GM23338 (cell line): Measurements from ENCODE around the gene OR10C1. TPM values are rescaled to one million over a fixed set of nuclear protein-coding genes. Genes with fewer than 3 reads are reported as not detected.

Source experiments
- ATAC-seq: fragments of 200-7000 bp; cut with Tn5 transposase; 3 replicates; pipeline ENCODE4 v1.9.1; 2020
- DNase-seq: peaks from one replicate; pipeline ENCODE4 v3.0.0-alpha.2; 2015; ENCODE audit warnings: low spot score
- H2AFZ ChIP-seq: fragments of 200-600 bp; sonication (generic); 2 replicates; pipeline ENCODE4 v1.8.0; 2016; ENCODE audit warnings: antibody characterized with exemption, mild to moderate bottlenecking, moderate library complexity
- H3F3A ChIP-seq: fragments of 200-600 bp; sonication (generic); replicated peaks from 2 replicates; pipeline ENCODE4 v1.8.0; 2017; ENCODE audit warnings: antibody characterized with exemption, mixed run types, low read depth
- H3K27ac ChIP-seq: fragments of 200-600 bp; sonication (generic); 2 replicates; pipeline ENCODE4 v1.6.1; 2016; ENCODE audit warnings: low read depth
- H3K27me3 ChIP-seq: fragments of 200-600 bp; sonication (generic); 2 replicates; pipeline ENCODE4 v1.8.0; 2016; ENCODE audit warnings: mild to moderate bottlenecking, mixed run types, moderate library complexity; ENCODE audit not compliant: insufficient read depth
- H3K36me3 ChIP-seq: fragments of 200-600 bp; sonication (generic); 2 replicates; pipeline ENCODE4 v1.8.0; 2016; ENCODE audit warnings: mild to moderate bottlenecking; ENCODE audit not compliant: insufficient read depth
- H3K4me1 ChIP-seq: fragments of 200-600 bp; sonication (generic); 2 replicates; pipeline ENCODE4 v1.8.0; 2016; ENCODE audit warnings: mild to moderate bottlenecking, moderate library complexity; ENCODE audit not compliant: insufficient read depth
- H3K4me2 ChIP-seq: fragments of 200-600 bp; sonication (generic); 2 replicates; pipeline ENCODE4 v1.7.1; 2017; ENCODE audit warnings: mixed run types
- H3K4me3 ChIP-seq: fragments of 200-600 bp; sonication (generic); 2 replicates; pipeline ENCODE4 v1.6.1; 2016; ENCODE audit warnings: mixed run types
- H3K79me2 ChIP-seq: fragments of 200-600 bp; sonication (generic); replicated peaks from 2 replicates; pipeline ENCODE4 v1.8.0; 2017; ENCODE audit warnings: mild to moderate bottlenecking; ENCODE audit not compliant: insufficient read depth
- H3K9me2 ChIP-seq: fragments of 200-600 bp; sonication (generic); 2 replicates; pipeline ENCODE4 v1.8.0; 2017; ENCODE audit not compliant: insufficient read depth
- H4K20me1 ChIP-seq: fragments of 200-600 bp; sonication (generic); replicated peaks from 2 replicates; pipeline ENCODE4 v1.8.0; 2017; ENCODE audit warnings: mild to moderate bottlenecking; ENCODE audit not compliant: insufficient read depth
- H3K27ac Mint-ChIP-seq: 2 replicates; pipeline ENCODE4 v1.8.0; 2020; ENCODE audit warnings: inconsistent platforms, mild to moderate bottlenecking, moderate library complexity, mixed read lengths
- H3K27me3 Mint-ChIP-seq: 3 replicates; pipeline ENCODE4 v1.8.0; 2022; ENCODE audit warnings: low read depth, mild to moderate bottlenecking, moderate library complexity, mixed read lengths, inconsistent platforms; ENCODE audit not compliant: insufficient read depth, poor library complexity
- H3K36me3 Mint-ChIP-seq: 3 replicates; pipeline ENCODE4 v1.8.0; 2021; ENCODE audit warnings: low read depth, mild to moderate bottlenecking, inconsistent platforms, moderate library complexity, mixed read lengths
- H3K4me1 Mint-ChIP-seq: 3 replicates; pipeline ENCODE4 v1.8.0; 2020; ENCODE audit warnings: mild to moderate bottlenecking, inconsistent platforms, mixed read lengths
- H3K4me3 Mint-ChIP-seq: 3 replicates; pipeline ENCODE4 v1.8.0; 2021; ENCODE audit warnings: moderate library complexity, mild to moderate bottlenecking, inconsistent platforms, mixed read lengths
- H3K9me3 Mint-ChIP-seq: 3 replicates; pipeline ENCODE4 v1.8.0; 2020; ENCODE audit warnings: moderate library complexity, mild to moderate bottlenecking, inconsistent platforms, mixed read lengths
- CREB1 ChIP-seq: fragments of 250-450 bp; sonication (Bioruptor Pico); IDR thresholded peaks from 2 replicates; pipeline ENCODE4 v1.5.0; 2020; ENCODE audit warnings: low read depth, mild to moderate bottlenecking, moderate library complexity
- ETS1 ChIP-seq: IDR thresholded peaks from 2 replicates; pipeline ENCODE4 v1.6.1; 2016; ENCODE audit warnings: antibody characterized with exemption
- EZH2 ChIP-seq: fragments of 200-600 bp; sonication (generic); IDR thresholded peaks from one replicate; pipeline ENCODE4 v1.8.0; 2017; ENCODE audit warnings: antibody characterized with exemption, mild to moderate bottlenecking, low read depth; ENCODE audit not compliant: unreplicated experiment
- JUNB ChIP-seq: IDR thresholded peaks from one replicate; pipeline ENCODE4 v1.6.1; 2016; ENCODE audit warnings: antibody characterized with exemption; ENCODE audit not compliant: unreplicated experiment
- POLR2AphosphoS5 ChIP-seq: IDR thresholded peaks from 2 replicates; pipeline ENCODE4 v1.6.1; 2016; ENCODE audit warnings: antibody characterized with exemption, low read depth
- ZNF114 ChIP-seq: fragments of 250-450 bp; sonication (Bioruptor Pico); IDR thresholded peaks from 2 replicates; pipeline ENCODE4 v1.5.0; 2020; ENCODE audit warnings: mild to moderate bottlenecking, moderate library complexity
- ZNF331 ChIP-seq: fragments of 250-450 bp; sonication (Bioruptor Pico); IDR thresholded peaks from 2 replicates; pipeline ENCODE4 v1.5.0; 2020; ENCODE audit warnings: low read depth, mild to moderate bottlenecking, moderate library complexity
- ZNF462 ChIP-seq: fragments of 250-450 bp; sonication (Bioruptor Pico); IDR thresholded peaks from 2 replicates; pipeline ENCODE4 v1.5.0; 2020; ENCODE audit warnings: mild to moderate bottlenecking, moderate library complexity
- polyA plus RNA-seq: library from polyadenylated mRNA; unstranded; fragments of >200 nt; fragmentation: Nextera tagmentation; extraction: Ambion mirVana; gene quantifications from 2 replicates; pipeline ENCODE4 v1.2.1, GENCODE V29; 2016
- total RNA-seq: library from RNA; depleted of rRNA; stranded (reverse); fragments of >200 nt; shearing (Covaris generic); gene quantifications from 2 replicates; pipeline ENCODE4 v1.2.3, GENCODE V29; 2014

OR10C1 gene
- total and polyA plus RNA-seq, 2 experiments from 2014 or later, result not detected

DNA sequence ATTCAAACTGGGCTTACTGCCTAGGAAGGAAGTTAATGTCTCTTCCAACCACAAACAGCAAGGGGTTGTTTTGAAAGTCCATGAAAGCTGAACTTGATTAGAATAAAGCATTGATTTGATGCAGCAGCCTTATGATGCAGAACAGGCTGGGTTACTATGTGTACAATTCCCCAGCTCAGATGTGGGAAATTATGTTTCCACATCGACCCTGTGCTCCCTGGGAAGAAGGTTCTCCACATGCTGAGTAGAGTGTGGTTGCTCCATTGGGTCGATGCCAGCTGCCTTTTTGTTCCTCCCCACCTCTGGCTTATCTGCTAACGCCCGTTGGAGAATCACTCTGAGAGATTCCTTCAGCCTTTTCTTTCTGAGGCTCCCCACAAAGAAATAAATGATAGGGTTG is 47.5 kb downstream of the OR10C1 start:
- Histone ChIP-seq H2AFZ (peak overlapping the region; percentile 56; the same call in 1 of the 2 replicates), H3K79me2 (no peaks in the 10 kb centered on the region), H3K27me3 (no peaks in the 10 kb centered on the region), H3K36me3 (no peaks in the 10 kb centered on the region), H3K4me2 (no peak overlapping the region), H3F3A (no peaks in the 10 kb centered on the region), H3K9me2 (peaks cover 20% of the 10 kb centered on the region), H3K4me3 (no peak overlapping the region), H3K4me1 (no peaks in the 10 kb centered on the region), H3K27ac (no peak overlapping the region), H4K20me1 (no peaks in the 10 kb centered on the region)
- no peaks in the 10 kb centered on the region for H3K36me3 Mint-ChIP-seq
- no peaks in the 10 kb centered on the region for H3K4me1 Mint-ChIP-seq
- no peak overlapping the region for H3K4me3 Mint-ChIP-seq
- no peak for ATAC-seq
- TF ChIP-seq JUNB, result no peak
- no peaks in the 10 kb centered on the region; the same call in 2 of the 3 replicates for H3K9me3 Mint-ChIP-seq
- no peak for DNase-seq
- peaks cover 3% of the 10 kb centered on the region for H3K27me3 Mint-ChIP-seq
- no peak overlapping the region for H3K27ac Mint-ChIP-seq

DNA sequence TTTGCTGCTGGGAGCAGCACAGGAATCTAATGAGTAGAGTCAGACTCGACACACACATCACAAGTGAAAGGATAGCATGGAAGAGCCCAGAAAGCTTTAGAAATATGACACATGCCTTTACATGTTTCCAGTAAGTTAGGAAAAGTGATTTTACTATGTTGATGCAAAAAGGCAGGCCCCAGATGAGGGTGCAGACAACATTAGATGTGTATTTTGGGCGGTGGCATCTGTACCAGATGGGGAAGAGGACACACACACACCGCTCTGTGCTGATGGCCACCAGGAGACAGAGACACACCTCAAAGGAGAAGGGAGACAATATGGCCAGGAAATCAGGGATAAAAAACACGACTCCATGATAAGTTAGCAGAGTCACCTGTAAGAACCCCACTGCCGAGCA is 48.0 kb downstream of the OR10C1 start:
- ATAC-seq (no peak), DNase-seq (no peak)
- Mint-ChIP-seq H3K27me3 (peaks cover 4% of the 10 kb centered on the region), H3K9me3 (no peaks in the 10 kb centered on the region), H3K4me3 (no peak overlapping the region), H3K27ac (no peak overlapping the region), H3K36me3 (no peaks in the 10 kb centered on the region), H3K4me1 (no peaks in the 10 kb centered on the region)
- no peaks in the 10 kb centered on the region for H3K27me3 ChIP-seq
- H3F3A ChIP-seq, result no peaks in the 10 kb centered on the region
- no peaks in the 10 kb centered on the region for H3K79me2 ChIP-seq
- H4K20me1 ChIP-seq, result no peaks in the 10 kb centered on the region
- no peaks in the 10 kb centered on the region for H3K36me3 ChIP-seq
- no peak overlapping the region for H3K4me2 ChIP-seq
- no peak overlapping the region for H3K27ac ChIP-seq
- no peaks in the 10 kb centered on the region for H3K4me1 ChIP-seq
- TF ChIP-seq ZNF331 (CRISPR knock-in tag) (no peak), ZNF114 (CRISPR knock-in tag) (no peak)
- no peak overlapping the region for H3K4me3 ChIP-seq
- H2AFZ ChIP-seq, result no peak overlapping the region
- H3K9me2 ChIP-seq, result peaks cover 22% of the 10 kb centered on the region

DNA sequence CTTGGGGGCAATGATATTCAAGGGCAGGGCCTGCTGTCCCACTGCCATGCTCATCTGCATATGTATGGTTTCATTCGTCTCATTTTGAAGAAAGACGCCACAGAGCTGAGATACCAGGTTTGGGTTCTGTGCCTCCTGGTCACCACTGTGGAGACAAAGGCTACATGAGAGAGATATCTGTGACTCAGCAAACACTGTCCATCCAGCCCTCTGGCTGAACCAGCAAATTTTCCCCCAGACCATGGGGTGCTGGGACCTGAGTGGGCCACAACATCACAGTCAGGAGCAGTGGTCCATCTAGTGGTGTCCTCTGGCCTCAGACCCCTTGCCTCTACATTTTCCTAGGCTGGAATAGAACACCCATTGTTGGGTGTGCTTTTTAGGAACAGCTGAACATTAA is 48.6 kb downstream of the OR10C1 start, which contains the start of gene MAS1L:
Gene MAS1L (minus strand): TSS at position 297 of the 400 bp plus-strand sequence. CDS start 54 bp downstream, at position 243.
- no peak for ATAC-seq
- no peaks in the 10 kb centered on the region for H3K4me1 ChIP-seq
- TF ChIP-seq ZNF331 (CRISPR knock-in tag) (no peak), EZH2 (no peak), POLR2AphosphoS5 (no peak), ZNF462 (no peak), ETS1 (no peak), CREB1 (CRISPR knock-in tag) (no peak), ZNF114 (CRISPR knock-in tag) (no peak), JUNB (no peak)

More for the DNA sequence above, 48.6 kb downstream of the OR10C1 start, which contains the start of gene MAS1L:
- Histone ChIP-seq H2AFZ (no peak within 1 kb of the TSS), H3K9me2 (peaks cover 22% of the 10 kb centered on the region), H3K4me3 (no peak within 1 kb of the TSS), H3K27me3 (no peaks in the 10 kb centered on the region), H3F3A (no peaks in the 10 kb centered on the region), H3K27ac (no peak within 1 kb of the TSS), H3K4me2 (no peak within 1 kb of the TSS), H4K20me1 (no peaks in the 10 kb centered on the region), H3K79me2 (no peaks in the 10 kb centered on the region), H3K36me3 (no peaks in the 10 kb centered on the region)
- Mint-ChIP-seq H3K4me1 (no peaks in the 10 kb centered on the region), H3K9me3 (no peaks in the 10 kb centered on the region), H3K27me3 (peaks cover 5% of the 10 kb centered on the region), H3K4me3 (no peak within 1 kb of the TSS), H3K36me3 (no peaks in the 10 kb centered on the region), H3K27ac (no peak within 1 kb of the TSS)
- DNase-seq, result no peak
